Stomach (tissue), 4 donors: ENCODE results near the gene ITGA1.

Experiments
- CTCF ChIP-seq, 7 experiments: fragments of 450-650 bp in 4 of 7; fragments of 200-600 bp in 3 of 7; sonication (generic) in 3 of 7; IDR thresholded peaks; one replicate each; pipeline ENCODE4 v1.5.1; 2016 to 2019; ENCODE audit warnings: antibody characterized with exemption in 7 of 7, control low read depth in 2 of 7, mild to moderate bottlenecking in 1 of 7
- EP300 ChIP-seq: sonication (generic); formaldehyde crosslinking; IDR thresholded peaks from one replicate; pipeline ENCODE4 v1.6.1; 2017; ENCODE audit warnings: antibody characterized with exemption
- POLR2AphosphoS5 ChIP-seq, 3 donors: sonication (generic); formaldehyde crosslinking; IDR thresholded peaks; one replicate each; pipeline ENCODE4 v1.6.1; 2016; ENCODE audit warnings: antibody characterized with exemption in 3 of 3

- no peak for TF ChIP-seq EP300
- TF ChIP-seq POLR2AphosphoS5 (IDR thresholded peaks at IDR 0.05): no peak
- no peak for TF ChIP-seq CTCF (IDR thresholded peaks at IDR 0.05)
These were observed 150.5 kb downstream of the ITGA1 start for GRCh38 chr5:52938226-52938625.
